ENCODE measurements around the gene TSPAN19. TPM values are rescaled to one million over a fixed set of nuclear protein-coding genes. Genes with fewer than 3 reads are reported as not detected.

TSPAN19 gene
- polyA plus RNA-seq, 1 of the 3 experiments (the other 2 are of a cell fraction): 0.05 TPM

GRCh38 chr12:84994426-84994825 is 41.7 kb downstream of the TSPAN19 start:
- no peaks in the 10 kb centered on the region for H3K27me3 ChIP-seq (ENCODE audit: insufficient read depth)

GRCh38 chr12:84986586-84986985 is 49.5 kb downstream of the TSPAN19 start:
- TF ChIP-seq CHD2 (IDR thresholded peaks at IDR 0.05; ENCODE audit: low read length, partially characterized antibody): no peak
- TF ChIP-seq JUND (IDR thresholded peaks at IDR 0.05): no peak
- no peak for TF ChIP-seq GABPA (IDR thresholded peaks at IDR 0.05; ENCODE audit: low read depth)
- TF ChIP-seq NRF1 (IDR thresholded peaks at IDR 0.05; ENCODE audit: low read depth, low read length): no peak
- TF ChIP-seq SIN3A (IDR thresholded peaks at IDR 0.05; ENCODE audit: borderline replicate concordance, low read depth, low read length): no peak
- no peak for TF ChIP-seq USF1 (IDR thresholded peaks at IDR 0.05; ENCODE audit: borderline replicate concordance, low read depth)
- no peak for TF ChIP-seq RAD21 (IDR thresholded peaks at IDR 0.05; ENCODE audit: low read length)
- TF ChIP-seq RFX5 (IDR thresholded peaks at IDR 0.05; ENCODE audit: low read length): no peak
- TF ChIP-seq RXRA (IDR thresholded peaks at IDR 0.05; ENCODE audit: borderline replicate concordance, low read depth): no peak
- no peak for TF ChIP-seq MXI1 (IDR thresholded peaks at IDR 0.05; ENCODE audit: low read depth, low read length)
- TF ChIP-seq USF2 (IDR thresholded peaks at IDR 0.05; ENCODE audit: borderline replicate concordance, low read depth, low read length): no peak
- no peak for TF ChIP-seq CTCF (IDR thresholded peaks at IDR 0.05)
- no peak for TF ChIP-seq FOXJ3 (CRISPR knock-in tag; IDR thresholded peaks at IDR 0.05)
- no peak for TF ChIP-seq TAF1 (IDR thresholded peaks at IDR 0.05; ENCODE audit: borderline replicate concordance, low read depth, low read length)
- no peak for TF ChIP-seq SMC3 (IDR thresholded peaks at IDR 0.05; ENCODE audit: low read depth, low read length)
- no peak for TF ChIP-seq YY1 (IDR thresholded peaks at IDR 0.05; ENCODE audit: low read depth)
- TF ChIP-seq ELF1 (IDR thresholded peaks at IDR 0.05): no peak
- TF ChIP-seq MAX (IDR thresholded peaks at IDR 0.05; ENCODE audit: low read depth): no peak
- TF ChIP-seq ZBTB33 (IDR thresholded peaks at IDR 0.05; ENCODE audit: borderline replicate concordance, low read depth): no peak
- H3K9me3 ChIP-seq: no peaks in the 10 kb centered on the region
- ChIA-PET POLR2A (no interaction called here), CTCF (no interaction called here)
- H4K20me1 ChIP-seq (ENCODE audit: insufficient read depth): no peaks in the 10 kb centered on the region
- no peak for DNase-seq
- H3K9ac ChIP-seq: no peak overlapping the region
- no peaks in the 10 kb centered on the region for H3K79me2 ChIP-seq (ENCODE audit: insufficient read depth)
- no peaks in the 10 kb centered on the region for H3K27me3 ChIP-seq (ENCODE audit: insufficient read depth)
- no peaks in the 10 kb centered on the region for H3K9me2 ChIP-seq
- no peaks in the 10 kb centered on the region for H3K36me3 ChIP-seq (replicated peaks in 1 of 2; ENCODE audit: control insufficient read depth in 1 of 2, insufficient read depth in 2 of 2, low read length in 1 of 2)
- no peak overlapping the region for H3K4me3 ChIP-seq (ENCODE audit: low read depth in 2 of 2, low read length in 1 of 2)
- H3K27ac ChIP-seq (ENCODE audit: low read depth in 2 of 2, low read length in 1 of 2): no peak overlapping the region
- no peaks in the 10 kb centered on the region for H3K4me1 ChIP-seq (ENCODE audit: control insufficient read depth in 1 of 2, insufficient read depth in 2 of 2, low read depth in 1 of 2, low read length in 1 of 2)
- H2AFZ ChIP-seq (ENCODE audit: low read depth): no peak overlapping the region
- 51% methylated on average over 3 of the region's 3 CpGs for whole genome bisulfite sequencing (ENCODE audit: low lambda C conversion rate)
- H3K4me2 ChIP-seq: no peak overlapping the region
- no peaks in the 10 kb centered on the region for H3F3A ChIP-seq (replicated peaks; ENCODE audit: insufficient read depth)

More at GRCh38 chr12:84994426-84994825, 41.7 kb downstream of the TSPAN19 start:
- no peak overlapping the region for H3K9ac ChIP-seq
- H2AFZ ChIP-seq (ENCODE audit: low read depth): no peak overlapping the region
- H3K79me2 ChIP-seq (ENCODE audit: insufficient read depth): no peaks in the 10 kb centered on the region
- H3K9me2 ChIP-seq: no peaks in the 10 kb centered on the region
- H3K27ac ChIP-seq (ENCODE audit: low read depth in 2 of 2, low read length in 1 of 2): no peak overlapping the region
- no peaks in the 10 kb centered on the region for H4K20me1 ChIP-seq (ENCODE audit: insufficient read depth)
- DNase-seq: no peak
- no peaks in the 10 kb centered on the region for H3K36me3 ChIP-seq (replicated peaks in 1 of 2; ENCODE audit: control insufficient read depth in 1 of 2, insufficient read depth in 2 of 2, low read length in 1 of 2)
- H3K4me2 ChIP-seq: no peak overlapping the region
- no peaks in the 10 kb centered on the region for H3K9me3 ChIP-seq
- H3K4me3 ChIP-seq (ENCODE audit: low read depth in 2 of 2, low read length in 1 of 2): no peak overlapping the region
- ChIA-PET POLR2A (no interaction called here), CTCF (no interaction called here)
- H3F3A ChIP-seq (replicated peaks; ENCODE audit: insufficient read depth): no peaks in the 10 kb centered on the region
- TF ChIP-seq FOSL2 (IDR thresholded peaks at IDR 0.05; ENCODE audit: borderline replicate concordance, low read depth) (no peak), EZH2phosphoT487 (IDR thresholded peaks at IDR 0.05; ENCODE audit: borderline replicate concordance, low read depth) (no peak), CHD2 (IDR thresholded peaks at IDR 0.05; ENCODE audit: low read length, partially characterized antibody) (no peak)
- no peaks in the 10 kb centered on the region for H3K4me1 ChIP-seq (ENCODE audit: control insufficient read depth in 1 of 2, insufficient read depth in 2 of 2, low read depth in 1 of 2, low read length in 1 of 2)

All from SK-N-SH (cell line).